T follicular helper cell (primary cell): ENCODE results near the gene TCF23.
A peak's percentile ranks its signal among the peaks of the same experiment; 100 is the strongest.
"Not testable (repeated sequence)": the region's sequence is repeated elsewhere in the genome, so short reads cannot be mapped to it uniquely, and the experiment has no call there.

ENCODE experiments used
- DNase-seq: peaks from one replicate; pipeline ENCODE4 v3.0.0-alpha.2; 2020; ENCODE audit warnings: low read depth

Gene TCF23

GRCh38 chr2:27189989-27190388 is 41.2 kb downstream of the TCF23 start:
- no peak for DNase-seq

- peak; percentile 24 for DNase-seq
These were observed 42.4 kb downstream of the TCF23 start for GRCh38 chr2:27191070-27191829.

GRCh38 chr2:27194538-27195354 is 45.9 kb downstream of the TCF23 start:
- no peak for DNase-seq

- DNase-seq: not testable (repeated sequence)
These were observed 47.0 kb downstream of the TCF23 start for GRCh38 chr2:27195799-27196198.

- not testable (repeated sequence) for DNase-seq
These were observed 49.3 kb downstream of the TCF23 start for GRCh38 chr2:27198068-27198467.

GRCh38 chr2:27198627-27199026 is 49.8 kb downstream of the TCF23 start:
- no peak for DNase-seq

GRCh38 chr2:27199241-27199640 is 50.4 kb downstream of the TCF23 start:
- DNase-seq: no peak

- no peak for DNase-seq
These were observed 52.9 kb downstream of the TCF23 start for GRCh38 chr2:27201675-27202074.

GRCh38 chr2:27202854-27203253 is 54.0 kb downstream of the TCF23 start:
- DNase-seq: no peak

GRCh38 chr2:27203741-27204140 is 54.9 kb downstream of the TCF23 start:
- DNase-seq: no peak

- DNase-seq: no peak
These were observed 55.8 kb downstream of the TCF23 start for GRCh38 chr2:27204566-27204965.

GRCh38 chr2:27205206-27205605 is 56.4 kb downstream of the TCF23 start:
- DNase-seq: no peak

GRCh38 chr2:27206346-27206745 is 57.5 kb downstream of the TCF23 start:
- DNase-seq: no peak
